OCI-LY7 (cell line): Measurements from ENCODE around the gene ABHD12. TPM values are rescaled to one million over a fixed set of nuclear protein-coding genes. Genes with fewer than 3 reads are reported as not detected.

ENCODE experiments used
- BruUV-seq: library from RNA; stranded (reverse); fragments of 400-500 nt; replicated peaks from 2 replicates; lab custom pipeline; 2021; lab: Mats Ljungman, UMichigan
- CTCF ChIA-PET: fragments of 300-600 bp; sonication (Branson Sonifier 250); formaldehyde crosslinking; loops from one replicate; lab custom pipeline; 2022; ENCODE audit warnings: antibody characterized with exemption; ENCODE audit not compliant: unreplicated experiment; lab: Charles Lee
- POLR2A ChIA-PET: fragments of 300-600 bp; sonication (Branson Sonifier 250); formaldehyde crosslinking; loops from one replicate; lab custom pipeline; 2022; ENCODE audit warnings: antibody characterized with exemption; lab: Charles Lee
- DNase-seq: peaks from one replicate; pipeline ENCODE4 v3.0.0-alpha.2; 2015; ENCODE audit warnings: low spot score
- H2AFZ ChIP-seq: fragments of 200-600 bp; sonication (generic), shearing (Covaris generic); 2 replicates; pipeline ENCODE4 v1.6.1; 2014; ENCODE audit warnings: mild to moderate bottlenecking, antibody characterized with exemption, low read length, moderate library complexity
- H3K27ac ChIP-seq: fragments of 200-600 bp; sonication (generic); 2 replicates; pipeline ENCODE4 v1.5.1; 2014; ENCODE audit warnings: mixed run types, low read depth, mild to moderate bottlenecking, moderate library complexity, low read length, inconsistent platforms; ENCODE audit not compliant: poor library complexity, severe bottlenecking
- H3K36me3 ChIP-seq: fragments of 200-600 bp; sonication (generic); 2 replicates; pipeline ENCODE4 v1.6.1; 2014; ENCODE audit warnings: mild to moderate bottlenecking, antibody characterized with exemption, low read length, moderate library complexity, mixed read lengths; ENCODE audit not compliant: insufficient read depth
- H3K4me1 ChIP-seq: fragments of 200-600 bp; sonication (generic); 2 replicates; pipeline ENCODE4 v1.5.1; 2014; ENCODE audit warnings: mild to moderate bottlenecking, low read length; ENCODE audit not compliant: insufficient read depth, poor library complexity, severe bottlenecking
- H3K4me2 ChIP-seq: fragments of 200-600 bp; sonication (generic); 2 replicates; pipeline ENCODE4 v1.6.1; 2014; ENCODE audit warnings: mild to moderate bottlenecking, low read length
- H3K4me3 ChIP-seq: fragments of 200-600 bp; sonication (generic); 2 replicates; pipeline ENCODE4 v1.5.1; 2014; ENCODE audit warnings: mild to moderate bottlenecking, low read depth, low read length; ENCODE audit not compliant: poor library complexity, severe bottlenecking
- H3K79me2 ChIP-seq: fragments of 200-600 bp; sonication (generic); 2 replicates; pipeline ENCODE4 v1.6.1; 2016; ENCODE audit warnings: low read depth, mild to moderate bottlenecking, low read length, moderate library complexity, mixed read lengths; ENCODE audit not compliant: insufficient read depth
- H3K9me2 ChIP-seq: fragments of 200-600 bp; sonication (generic); 2 replicates; pipeline ENCODE4 v1.6.1; 2016; ENCODE audit warnings: mild to moderate bottlenecking, low read length, mixed read lengths; ENCODE audit not compliant: insufficient read depth
- H3K9me3 ChIP-seq: fragments of 200-600 bp; sonication (generic); 2 replicates; pipeline ENCODE4 v1.6.1; 2014; ENCODE audit warnings: mild to moderate bottlenecking, mixed run types, low read length, mixed read lengths
- H4K20me1 ChIP-seq: fragments of 200-600 bp; sonication (generic); 2 replicates; pipeline ENCODE4 v1.6.1; 2014; ENCODE audit warnings: mild to moderate bottlenecking, antibody characterized with exemption, low read length, moderate library complexity, mixed read lengths; ENCODE audit not compliant: insufficient read depth
- EZH2phosphoT487 ChIP-seq: fragments of 200-600 bp; sonication (generic); IDR thresholded peaks from 2 replicates; pipeline ENCODE4 v1.6.1; 2018; ENCODE audit warnings: low read depth, borderline replicate concordance, mild to moderate bottlenecking, mixed run types, antibody characterized with exemption, low read length, moderate library complexity, mixed read lengths
- intact Hi-C: fragments of 100-400 bp; cut with micrococcal nuclease; formaldehyde crosslinking; loops from one replicate; pipeline ENCODE4 v1.10.0; 2022; ENCODE audit not compliant: unreplicated experiment
- total RNA-seq, 2 experiments: library from RNA; depleted of rRNA in 1 of 2; stranded (reverse); fragments of >200 nt in 1 of 2; shearing (Covaris generic) in 1 of 2; gene quantifications; 2 replicates each; pipeline ENCODE4 v1.2.3, GENCODE V29; 2014 to 2022
- TF ChIP-seq, protein P1 (sequence below): fragments of 200-600 bp; sonication (generic); conservative IDR thresholded peaks from 2 replicates; pipeline ENCODE4 v1.5.1; 2014; ENCODE audit warnings: mild to moderate bottlenecking, antibody characterized with exemption, low read length, moderate library complexity, mixed read lengths

ABHD12 gene
- total RNA-seq, 2 experiments from 2014 or later = 10.6 to 12.9 TPM

DNA sequence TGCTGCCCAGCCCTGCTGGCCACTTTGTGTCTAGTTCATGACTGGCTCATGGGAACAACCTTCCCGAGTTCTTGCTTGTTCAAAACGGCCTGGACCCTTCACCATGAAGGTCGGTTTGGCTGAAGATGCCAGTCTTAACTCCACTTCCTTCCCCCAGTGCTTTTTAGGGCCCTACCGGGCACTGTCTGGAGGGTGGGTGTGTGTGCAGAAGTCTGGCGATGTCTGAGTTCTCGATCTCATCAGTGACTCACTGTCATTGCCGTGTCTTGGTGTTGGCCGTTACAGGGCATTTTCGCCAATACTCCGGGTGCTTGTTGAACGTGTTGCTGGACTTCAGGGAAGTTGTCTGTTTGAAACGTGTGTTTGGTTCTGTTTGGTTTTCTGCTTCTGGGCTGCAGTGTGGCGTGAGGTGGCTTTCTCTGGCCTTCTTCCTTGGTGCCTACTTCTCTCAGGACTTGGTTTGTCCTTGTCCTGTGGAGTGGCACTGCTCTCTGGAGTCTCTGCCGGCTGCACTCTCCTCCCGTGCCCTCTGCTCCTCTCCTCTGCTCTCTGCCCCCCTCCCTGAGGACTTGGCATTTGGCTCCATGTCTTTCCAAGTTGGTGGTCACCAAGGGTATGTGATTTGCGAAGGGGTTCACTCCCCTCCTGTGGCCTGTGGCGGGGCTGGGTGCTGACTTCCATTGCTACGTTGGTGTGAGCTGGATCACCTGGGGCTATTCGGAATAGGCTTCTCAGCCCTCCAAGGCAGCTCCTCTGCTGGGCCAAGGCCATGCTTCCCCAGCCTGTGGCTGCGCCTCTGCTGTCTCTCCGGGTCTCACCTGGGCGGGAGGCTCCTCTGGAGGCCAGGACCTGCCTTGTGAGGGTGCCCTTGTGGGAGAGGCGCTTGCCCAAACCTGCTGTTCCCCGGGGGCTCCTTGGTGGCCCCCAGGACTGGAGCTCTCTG is 104.5 kb downstream of the ABHD12 start:
- ChIA-PET POLR2A (no interaction called here), CTCF (no interaction called here)
- DNase-seq = no peak
- no peak overlapping the region for H3K4me2 ChIP-seq
- peaks cover 21% of the 10 kb centered on the region for H3K4me1 ChIP-seq
- no peaks in the 10 kb centered on the region for H3K9me3 ChIP-seq
- no TSS peak for BruUV-seq
- no peaks in the 10 kb centered on the region; the same call in 1 of the 2 replicates for H3K36me3 ChIP-seq
- intact Hi-C loops = no loop called here
- H2AFZ ChIP-seq = no peak overlapping the region
- no peak for TF ChIP-seq EZH2phosphoT487
- TF ChIP-seq, protein P1, sequence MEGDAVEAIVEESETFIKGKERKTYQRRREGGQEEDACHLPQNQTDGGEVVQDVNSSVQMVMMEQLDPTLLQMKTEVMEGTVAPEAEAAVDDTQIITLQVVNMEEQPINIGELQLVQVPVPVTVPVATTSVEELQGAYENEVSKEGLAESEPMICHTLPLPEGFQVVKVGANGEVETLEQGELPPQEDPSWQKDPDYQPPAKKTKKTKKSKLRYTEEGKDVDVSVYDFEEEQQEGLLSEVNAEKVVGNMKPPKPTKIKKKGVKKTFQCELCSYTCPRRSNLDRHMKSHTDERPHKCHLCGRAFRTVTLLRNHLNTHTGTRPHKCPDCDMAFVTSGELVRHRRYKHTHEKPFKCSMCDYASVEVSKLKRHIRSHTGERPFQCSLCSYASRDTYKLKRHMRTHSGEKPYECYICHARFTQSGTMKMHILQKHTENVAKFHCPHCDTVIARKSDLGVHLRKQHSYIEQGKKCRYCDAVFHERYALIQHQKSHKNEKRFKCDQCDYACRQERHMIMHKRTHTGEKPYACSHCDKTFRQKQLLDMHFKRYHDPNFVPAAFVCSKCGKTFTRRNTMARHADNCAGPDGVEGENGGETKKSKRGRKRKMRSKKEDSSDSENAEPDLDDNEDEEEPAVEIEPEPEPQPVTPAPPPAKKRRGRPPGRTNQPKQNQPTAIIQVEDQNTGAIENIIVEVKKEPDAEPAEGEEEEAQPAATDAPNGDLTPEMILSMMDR = no peak
- H4K20me1 ChIP-seq = peaks cover 25% of the 10 kb centered on the region
- H3K27ac ChIP-seq = no peak overlapping the region
- no peaks in the 10 kb centered on the region for H3K9me2 ChIP-seq
- no peaks in the 10 kb centered on the region for H3K79me2 ChIP-seq
- H3K4me3 ChIP-seq = no peak overlapping the region

- ChIA-PET CTCF (no interaction called here), POLR2A (no interaction called here)
- Histone ChIP-seq H3K79me2 (no peaks in the 10 kb centered on the region), H3K4me2 (no peak overlapping the region), H3K36me3 (no peaks in the 10 kb centered on the region; the same call in 1 of the 2 replicates), H3K9me2 (no peaks in the 10 kb centered on the region), H2AFZ (no peak overlapping the region), H3K27ac (no peak overlapping the region), H3K4me3 (no peak overlapping the region), H3K9me3 (no peaks in the 10 kb centered on the region), H3K4me1 (peaks cover 30% of the 10 kb centered on the region), H4K20me1 (peaks cover 31% of the 10 kb centered on the region)
- no peak for DNase-seq
- no TSS peak for BruUV-seq
- no peak for TF ChIP-seq EZH2phosphoT487
- TF ChIP-seq, protein P1 = 0 out of 2 replicates have a peak, but pooled peaks have one; percentile 19
- intact Hi-C loops = no loop called here
These were observed 105.5 kb downstream of the ABHD12 start for GRCh38 chr20:25285091-25285647.
